DOHH2 (cell line): Measurements from ENCODE around the gene ATP8B4.

Experiments
- H3F3A ChIP-seq: fragments of 200-600 bp; sonication (generic), shearing (Covaris generic); 2 replicates; pipeline ENCODE4 v1.6.0; 2016; ENCODE audit warnings: antibody characterized with exemption, mild to moderate bottlenecking; ENCODE audit not compliant: control insufficient read depth, insufficient read depth
- H3K27ac ChIP-seq: fragments of 200-600 bp; sonication (generic); 2 replicates; pipeline ENCODE4 v1.5.1; 2014; ENCODE audit warnings: low read depth, mild to moderate bottlenecking, low read length, moderate library complexity
- H3K27me3 ChIP-seq: fragments of 200-600 bp; sonication (generic); 2 replicates; pipeline ENCODE4 v1.6.1; 2014; ENCODE audit warnings: mild to moderate bottlenecking, low read length, mixed read lengths; ENCODE audit not compliant: control insufficient read depth
- H3K36me3 ChIP-seq: fragments of 200-600 bp; sonication (generic); 2 replicates; pipeline ENCODE4 v1.6.1; 2014; ENCODE audit warnings: mild to moderate bottlenecking, low read length, moderate library complexity, mixed read lengths; ENCODE audit not compliant: control insufficient read depth
- H3K4me1 ChIP-seq: fragments of 200-600 bp; sonication (generic); 2 replicates; pipeline ENCODE4 v1.6.1; 2014; ENCODE audit warnings: mild to moderate bottlenecking, low read length, mixed read lengths; ENCODE audit not compliant: control insufficient read depth
- H3K4me2 ChIP-seq: fragments of 200-600 bp; sonication (generic); 2 replicates; pipeline ENCODE4 v1.6.0; 2014; ENCODE audit warnings: mild to moderate bottlenecking, low read length, moderate library complexity
- H3K4me3 ChIP-seq: fragments of 200-600 bp; sonication (generic); 2 replicates; pipeline ENCODE4 v1.5.1; 2014; ENCODE audit warnings: mild to moderate bottlenecking, low read length, mixed read lengths
- H3K79me2 ChIP-seq: fragments of 200-600 bp; sonication (generic); 2 replicates; pipeline ENCODE4 v1.6.1; 2014; ENCODE audit warnings: mild to moderate bottlenecking, low read length, mixed read lengths; ENCODE audit not compliant: control insufficient read depth
- H3K9me2 ChIP-seq: fragments of 200-600 bp; sonication (generic); replicated peaks from 2 replicates; pipeline ENCODE4 v1.6.1; 2014; ENCODE audit warnings: mild to moderate bottlenecking, low read length, mixed read lengths; ENCODE audit not compliant: control insufficient read depth
- H3K9me3 ChIP-seq: fragments of 200-600 bp; sonication (generic); 2 replicates; pipeline ENCODE4 v1.6.1; 2014; ENCODE audit warnings: antibody characterized with exemption, low read length, mixed read lengths; ENCODE audit not compliant: control insufficient read depth, insufficient read depth
- H4K20me1 ChIP-seq: fragments of 200-600 bp; sonication (generic); 2 replicates; pipeline ENCODE4 v1.6.0; 2014; ENCODE audit warnings: low read depth, mild to moderate bottlenecking, antibody characterized with exemption, low read length, moderate library complexity; ENCODE audit not compliant: control insufficient read depth, insufficient read depth
- CTCF ChIP-seq: fragments of 200-600 bp; sonication (generic); IDR thresholded peaks from one replicate; pipeline ENCODE4 v1.5.1; 2014; ENCODE audit warnings: antibody characterized with exemption, mild to moderate bottlenecking, low read depth, low read length; ENCODE audit not compliant: poor library complexity, severe bottlenecking
- EZH2phosphoT487 ChIP-seq: fragments of 200-600 bp; sonication (generic); IDR thresholded peaks from 2 replicates; pipeline ENCODE4 v1.6.1; 2017; ENCODE audit warnings: borderline replicate concordance, mild to moderate bottlenecking, antibody characterized with exemption, low read length, moderate library complexity, mixed read lengths

ATP8B4 gene

GRCh38 chr15:49844390-49844789, 274.6 kb downstream of the ATP8B4 start:
- Histone ChIP-seq H3K4me1 (no peaks in the 10 kb centered on the region), H3K4me2 (no peak overlapping the region), H3K9me3 (no peaks in the 10 kb centered on the region), H3K4me3 (no peak overlapping the region), H3F3A (no peaks in the 10 kb centered on the region), H3K79me2 (no peaks in the 10 kb centered on the region), H4K20me1 (no peaks in the 10 kb centered on the region), H3K27me3 (no peaks in the 10 kb centered on the region), H3K9me2 (no peaks in the 10 kb centered on the region), H3K27ac (no peak overlapping the region), H3K36me3 (no peaks in the 10 kb centered on the region)
- no peak for TF ChIP-seq CTCF
- TF ChIP-seq EZH2phosphoT487 = no peak

- H3K9me3 ChIP-seq = no peaks in the 10 kb centered on the region
- no peak overlapping the region for H3K4me3 ChIP-seq
- H3K27ac ChIP-seq = no peak overlapping the region
- no peaks in the 10 kb centered on the region for H3F3A ChIP-seq
- no peaks in the 10 kb centered on the region for H3K27me3 ChIP-seq
- no peaks in the 10 kb centered on the region for H3K36me3 ChIP-seq
- H3K79me2 ChIP-seq = no peaks in the 10 kb centered on the region
- no peak overlapping the region for H3K4me2 ChIP-seq
- H3K9me2 ChIP-seq = no peaks in the 10 kb centered on the region
- H4K20me1 ChIP-seq = no peaks in the 10 kb centered on the region
- H3K4me1 ChIP-seq = no peaks in the 10 kb centered on the region
- TF ChIP-seq EZH2phosphoT487 = no peak
- no peak for TF ChIP-seq CTCF
Measured at GRCh38 chr15:49843725-49844124, 275.3 kb downstream of the ATP8B4 start.

- TF ChIP-seq CTCF (no peak), EZH2phosphoT487 (no peak)
- no peaks in the 10 kb centered on the region for H3F3A ChIP-seq
- no peak overlapping the region for H3K27ac ChIP-seq
- no peaks in the 10 kb centered on the region for H3K9me3 ChIP-seq
- H3K79me2 ChIP-seq = no peaks in the 10 kb centered on the region
- no peaks in the 10 kb centered on the region for H3K9me2 ChIP-seq
- H3K36me3 ChIP-seq = no peaks in the 10 kb centered on the region
- no peak overlapping the region for H3K4me3 ChIP-seq
- H3K27me3 ChIP-seq = no peaks in the 10 kb centered on the region
- H3K4me2 ChIP-seq = no peak overlapping the region
- no peaks in the 10 kb centered on the region for H3K4me1 ChIP-seq
- no peaks in the 10 kb centered on the region for H4K20me1 ChIP-seq
Measured at GRCh38 chr15:49842031-49842730, 276.9 kb downstream of the ATP8B4 start.
